NCI-H2171 (cell line): ENCODE measurements around the gene LCE4A.

Experiments
- DNase-seq: peaks from one replicate; lab custom pipeline; 2025; lab: John Stamatoyannopoulos, UW

Gene LCE4A

GRCh38 chr1:152745765-152746444 is 37.9 kb downstream of the LCE4A start:
- DNase-seq, result no peak

GRCh38 chr1:152747831-152748230 is 39.9 kb downstream of the LCE4A start:
- DNase-seq, result no peak

- DNase-seq, result no peak
Measured at GRCh38 chr1:152752225-152752624, 44.3 kb downstream of the LCE4A start.

- no peak for DNase-seq
Measured at GRCh38 chr1:152753586-152753985, 45.6 kb downstream of the LCE4A start.

- DNase-seq, result no peak
Measured at GRCh38 chr1:152756872-152757271, 48.9 kb downstream of the LCE4A start.

GRCh38 chr1:152757747-152758146 is 49.8 kb downstream of the LCE4A start, which contains the start of gene KPRP:
TSS of gene KPRP (plus strand) at chr1:152758025. CDS start at chr1:152759589, 1,564 bp downstream.
- no peak for DNase-seq

GRCh38 chr1:152758636-152759035 is 50.7 kb downstream of the LCE4A start:
- no peak for DNase-seq
